ENCODE measurements around the gene PTPRN2.

The PTPRN2 gene

DNA sequence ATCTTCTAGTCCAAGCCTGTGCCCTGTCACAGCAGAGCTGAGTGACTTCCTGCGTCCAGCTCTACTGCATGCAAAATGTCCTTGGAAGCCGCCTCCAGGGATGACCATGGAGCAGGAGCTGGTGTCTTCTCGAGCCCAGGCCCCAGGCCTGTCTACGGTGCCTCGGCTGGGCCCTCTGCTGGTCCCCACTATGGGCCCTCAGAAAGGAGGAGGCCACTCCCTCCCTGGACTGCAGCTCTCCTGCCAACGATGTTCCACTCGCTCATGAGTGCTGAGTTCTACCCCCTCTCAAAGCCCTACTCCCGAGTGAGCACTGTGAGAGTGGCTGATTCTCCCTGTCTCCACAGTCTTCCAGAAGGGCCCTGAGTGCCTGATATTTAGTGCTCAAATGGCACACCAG lies 504.9 kb downstream of the PTPRN2 start:
- H3K4me3 ChIP-seq (ENCODE audit: low read depth, low read length): no peak overlapping the region
- no peak for DNase-seq (ENCODE audit: low read depth)
- TF ChIP-seq MYC (IDR thresholded peaks at IDR 0.05; ENCODE audit: low read depth, low read length): no peak
- TF ChIP-seq, protein P1, sequence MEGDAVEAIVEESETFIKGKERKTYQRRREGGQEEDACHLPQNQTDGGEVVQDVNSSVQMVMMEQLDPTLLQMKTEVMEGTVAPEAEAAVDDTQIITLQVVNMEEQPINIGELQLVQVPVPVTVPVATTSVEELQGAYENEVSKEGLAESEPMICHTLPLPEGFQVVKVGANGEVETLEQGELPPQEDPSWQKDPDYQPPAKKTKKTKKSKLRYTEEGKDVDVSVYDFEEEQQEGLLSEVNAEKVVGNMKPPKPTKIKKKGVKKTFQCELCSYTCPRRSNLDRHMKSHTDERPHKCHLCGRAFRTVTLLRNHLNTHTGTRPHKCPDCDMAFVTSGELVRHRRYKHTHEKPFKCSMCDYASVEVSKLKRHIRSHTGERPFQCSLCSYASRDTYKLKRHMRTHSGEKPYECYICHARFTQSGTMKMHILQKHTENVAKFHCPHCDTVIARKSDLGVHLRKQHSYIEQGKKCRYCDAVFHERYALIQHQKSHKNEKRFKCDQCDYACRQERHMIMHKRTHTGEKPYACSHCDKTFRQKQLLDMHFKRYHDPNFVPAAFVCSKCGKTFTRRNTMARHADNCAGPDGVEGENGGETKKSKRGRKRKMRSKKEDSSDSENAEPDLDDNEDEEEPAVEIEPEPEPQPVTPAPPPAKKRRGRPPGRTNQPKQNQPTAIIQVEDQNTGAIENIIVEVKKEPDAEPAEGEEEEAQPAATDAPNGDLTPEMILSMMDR (IDR thresholded peaks at IDR 0.05; ENCODE audit: low read depth, low read length): no peak
- TF ChIP-seq POLR2A (IDR thresholded peaks at IDR 0.05; ENCODE audit: extremely low read depth, insufficient read length): no peak
- TF ChIP-seq, protein P2, sequence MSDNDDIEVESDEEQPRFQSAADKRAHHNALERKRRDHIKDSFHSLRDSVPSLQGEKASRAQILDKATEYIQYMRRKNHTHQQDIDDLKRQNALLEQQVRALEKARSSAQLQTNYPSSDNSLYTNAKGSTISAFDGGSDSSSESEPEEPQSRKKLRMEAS (IDR thresholded peaks at IDR 0.05; ENCODE audit: low read depth, low read length): no peak

DNA sequence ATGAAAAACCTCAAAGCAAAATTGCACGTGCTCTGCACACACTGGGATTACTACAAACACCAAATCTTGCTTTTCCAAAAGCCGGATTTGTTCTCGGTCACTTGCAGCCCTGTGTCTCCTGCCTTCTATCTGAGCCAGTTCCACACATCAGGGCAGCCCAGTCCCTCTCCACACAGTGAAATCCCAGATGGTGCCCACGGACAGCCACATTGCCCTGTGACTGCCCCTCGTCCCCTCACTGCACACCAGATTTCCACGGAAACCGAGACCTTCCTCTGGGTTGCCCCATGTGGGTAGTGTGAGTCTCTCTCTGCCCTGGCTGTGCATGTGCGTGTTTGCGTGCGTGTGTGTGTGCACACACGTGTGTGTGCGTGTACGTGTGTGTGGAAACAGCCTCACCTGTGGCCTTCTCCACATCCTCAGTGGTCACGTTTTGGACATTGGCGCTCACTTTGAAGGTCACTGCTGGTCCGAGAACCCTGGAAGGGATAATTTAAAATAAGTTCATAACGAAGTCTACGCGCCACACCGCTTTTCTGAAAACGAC lies 506.7 kb downstream of the PTPRN2 start:
- TF ChIP-seq MYC (IDR thresholded peaks at IDR 0.05; ENCODE audit: low read depth, low read length) (no peak), POLR2A (IDR thresholded peaks at IDR 0.05; ENCODE audit: extremely low read depth, insufficient read length) (no peak)
- TF ChIP-seq, protein P2 (IDR thresholded peaks at IDR 0.05; ENCODE audit: low read depth, low read length): no peak
- TF ChIP-seq, protein P1 (IDR thresholded peaks at IDR 0.05; ENCODE audit: low read depth, low read length): no peak
- no peak for DNase-seq (ENCODE audit: low read depth)
- H3K4me3 ChIP-seq (ENCODE audit: low read depth, low read length): no peak overlapping the region

DNA sequence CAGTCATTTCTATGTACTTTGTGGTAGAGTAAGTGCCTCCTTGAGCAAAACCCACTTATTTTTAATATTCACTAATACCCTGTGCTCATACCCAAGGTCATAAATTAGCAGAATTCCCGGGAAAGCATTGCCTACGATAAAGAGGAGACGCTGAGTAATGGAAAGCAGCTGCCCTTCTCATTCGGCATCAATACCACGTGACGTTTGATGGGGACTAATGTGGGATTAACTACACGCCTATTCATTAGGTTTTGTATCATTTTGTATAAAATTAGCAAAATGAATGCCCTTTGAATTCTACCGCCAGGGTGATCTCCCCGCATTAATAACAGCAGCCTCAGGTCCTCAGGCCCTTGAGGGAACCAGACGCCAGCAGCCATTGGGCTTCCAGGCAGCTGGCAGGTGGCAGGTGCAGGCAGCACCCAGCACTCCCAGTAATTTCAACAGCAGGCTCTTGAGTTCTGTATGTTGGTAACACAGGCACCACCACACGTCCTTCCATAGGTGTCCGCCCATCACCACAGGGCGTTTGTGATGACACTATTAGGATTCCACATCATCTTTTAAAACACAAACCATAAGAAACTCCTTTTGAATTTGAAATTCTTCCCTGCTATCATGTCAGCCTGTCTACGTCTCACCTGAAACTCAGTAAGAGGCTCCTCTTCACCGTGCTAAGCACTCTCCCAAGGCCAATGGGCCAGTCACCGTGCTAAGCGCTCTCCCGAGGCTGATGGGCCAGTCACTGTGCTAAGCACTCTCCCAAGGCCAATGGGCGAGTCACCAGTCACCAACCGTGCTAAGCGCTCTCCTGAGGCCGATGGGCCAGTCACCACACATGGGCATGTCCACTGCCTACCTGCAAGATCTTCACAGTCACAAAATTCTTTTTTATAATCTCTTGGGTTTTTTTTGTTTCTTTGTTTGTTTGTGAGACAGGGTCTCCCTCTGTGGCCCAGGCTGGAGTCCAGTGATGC lies 509.4 kb downstream of the PTPRN2 start:
- DNase-seq (ENCODE audit: low read depth): no peak
- TF ChIP-seq MYC (IDR thresholded peaks at IDR 0.05; ENCODE audit: low read depth, low read length) (no peak), POLR2A (IDR thresholded peaks at IDR 0.05; ENCODE audit: extremely low read depth, insufficient read length) (no peak)
- TF ChIP-seq, protein P2 (IDR thresholded peaks at IDR 0.05; ENCODE audit: low read depth, low read length): no peak
- TF ChIP-seq, protein P1 (IDR thresholded peaks at IDR 0.05; ENCODE audit: low read depth, low read length): no peak
- no peak overlapping the region for H3K4me3 ChIP-seq (ENCODE audit: low read depth, low read length)

DNA sequence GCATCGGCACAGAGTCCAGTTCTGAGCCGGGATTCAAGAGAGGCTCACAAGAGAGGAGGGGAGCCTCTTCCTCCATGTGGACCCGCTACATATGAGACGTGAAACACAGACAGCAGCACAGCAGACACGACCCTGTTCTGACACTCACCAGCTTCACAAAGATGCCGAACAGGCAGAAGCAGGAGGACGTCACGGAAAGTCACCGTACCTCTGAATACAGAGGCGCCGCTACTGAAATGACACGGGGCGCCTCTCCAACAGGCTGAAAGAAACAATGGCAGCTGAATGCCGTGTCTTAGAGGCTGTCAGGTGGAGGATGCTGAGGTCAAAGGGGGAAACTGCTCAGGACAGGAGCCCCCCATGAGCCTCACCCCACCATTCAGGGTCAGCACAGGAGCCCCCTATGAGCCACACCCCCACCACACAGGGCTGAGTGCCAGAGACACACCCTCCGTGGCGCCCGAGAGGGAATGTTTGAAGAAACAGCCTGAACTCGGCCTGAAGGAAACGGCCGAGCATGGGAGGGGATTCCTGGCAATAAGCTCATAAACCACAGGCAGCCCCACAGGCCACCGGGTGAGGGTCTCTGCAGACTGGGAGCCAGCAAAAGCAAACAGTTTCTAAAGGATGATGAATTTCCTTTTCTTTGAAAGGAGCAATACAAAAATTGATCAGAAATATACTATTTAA lies 510.3 kb downstream of the PTPRN2 start:
- DNase-seq (ENCODE audit: low read depth): no peak
- no peak overlapping the region for H3K4me3 ChIP-seq (ENCODE audit: low read depth, low read length)
- TF ChIP-seq, protein P2 (IDR thresholded peaks at IDR 0.05; ENCODE audit: low read depth, low read length): no peak
- TF ChIP-seq, protein P1 (IDR thresholded peaks at IDR 0.05; ENCODE audit: low read depth, low read length): no peak
- no peak for TF ChIP-seq POLR2A (IDR thresholded peaks at IDR 0.05; ENCODE audit: extremely low read depth, insufficient read length)
- TF ChIP-seq MYC (IDR thresholded peaks at IDR 0.05; ENCODE audit: low read depth, low read length): no peak

DNA sequence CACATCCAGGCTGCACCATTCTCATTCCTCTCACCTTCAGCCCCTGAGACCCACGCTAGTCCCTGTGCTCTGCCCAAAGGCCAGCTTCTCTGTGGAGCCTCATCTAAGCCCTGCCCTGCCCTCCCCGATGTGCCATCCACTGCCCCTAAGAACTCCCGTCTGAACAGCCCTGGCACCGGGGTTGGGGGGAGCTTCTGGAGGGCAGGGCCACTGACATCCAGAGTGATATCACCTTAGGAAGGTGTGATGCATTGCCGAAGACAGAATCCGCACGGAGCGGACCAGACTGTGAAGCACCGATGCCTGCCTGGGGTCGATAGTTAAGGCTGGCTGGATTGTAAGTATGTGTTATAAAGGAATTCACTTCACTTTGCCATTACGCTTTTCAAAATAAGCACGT lies 511.0 kb downstream of the PTPRN2 start:
- no peak for DNase-seq (ENCODE audit: low read depth)
- no peak overlapping the region for H3K4me3 ChIP-seq (ENCODE audit: low read depth, low read length)
- TF ChIP-seq, protein P2 (IDR thresholded peaks at IDR 0.05; ENCODE audit: low read depth, low read length): no peak
- TF ChIP-seq, protein P1 (IDR thresholded peaks at IDR 0.05; ENCODE audit: low read depth, low read length): no peak
- no peak for TF ChIP-seq MYC (IDR thresholded peaks at IDR 0.05; ENCODE audit: low read depth, low read length)
- TF ChIP-seq POLR2A (IDR thresholded peaks at IDR 0.05; ENCODE audit: extremely low read depth, insufficient read length): no peak
